Hematopoietic multipotent progenitor cell treated with erythropoietin and hydrocortisone succinate and interleukin-3 and kit ligand, for 17 days (in vitro differentiated cells): ENCODE data around the gene SLC6A4.
"Not testable (repeated sequence)": the region's sequence is repeated elsewhere in the genome, so short reads cannot be mapped to it uniquely, and the experiment has no call there.

Experiments used
- DNase-seq: peaks from one replicate; pipeline ENCODE4 v3.0.0-alpha.2; 2015; ENCODE audit warnings: low spot score

SLC6A4 gene

GRCh38 chr17:30238387-30239088, 3.0 kb upstream of the SLC6A4 start:
- DNase-seq, result no peak

GRCh38 chr17:30238003-30238344, 2.5 kb upstream of the SLC6A4 start:
- DNase-seq, result no peak

- DNase-seq, result no peak
Observed at GRCh38 chr17:30237296-30238002, 2.0 kb upstream of the SLC6A4 start.

GRCh38 chr17:30236766-30237165, 1.3 kb upstream of the SLC6A4 start:
- no peak for DNase-seq

GRCh38 chr17:30236297-30236624, 764 bp upstream of the SLC6A4 start:
- no peak for DNase-seq

- DNase-seq, result no peak
Observed at GRCh38 chr17:30234964-30235363, 533 bp downstream of the SLC6A4 start.

- DNase-seq, result no peak
Observed at GRCh38 chr17:30234296-30234695, 1.2 kb downstream of the SLC6A4 start.

GRCh38 chr17:30232824-30233427, 2.6 kb downstream of the SLC6A4 start:
- DNase-seq, result no peak

GRCh38 chr17:30232015-30232823, 3.3 kb downstream of the SLC6A4 start:
- no peak for DNase-seq

GRCh38 chr17:30230596-30231125, 4.8 kb downstream of the SLC6A4 start:
- DNase-seq, result no peak

GRCh38 chr17:30230009-30230408, 5.5 kb downstream of the SLC6A4 start:
- DNase-seq, result not testable (repeated sequence)

- no peak for DNase-seq
Observed at GRCh38 chr17:30229012-30229411, 6.5 kb downstream of the SLC6A4 start.

- no peak for DNase-seq
Observed at GRCh38 chr17:30228011-30228410, 7.5 kb downstream of the SLC6A4 start.

- no peak for DNase-seq
Observed at GRCh38 chr17:30226878-30227277, 8.6 kb downstream of the SLC6A4 start.

GRCh38 chr17:30225919-30226553, 9.5 kb downstream of the SLC6A4 start:
- DNase-seq, result no peak

- no peak for DNase-seq
Observed at GRCh38 chr17:30225112-30225511, 10.4 kb downstream of the SLC6A4 start.

- no peak for DNase-seq
Observed at GRCh38 chr17:30224419-30224960, 11.0 kb downstream of the SLC6A4 start.

- DNase-seq, result no peak
Observed at GRCh38 chr17:30222721-30223175, 12.7 kb downstream of the SLC6A4 start.

GRCh38 chr17:30222251-30222650, 13.2 kb downstream of the SLC6A4 start:
- DNase-seq, result no peak

- DNase-seq, result no peak
Observed at GRCh38 chr17:30221346-30221745, 14.2 kb downstream of the SLC6A4 start.

GRCh38 chr17:30220414-30220813, 15.1 kb downstream of the SLC6A4 start:
- DNase-seq, result no peak

GRCh38 chr17:30219833-30220232, 15.7 kb downstream of the SLC6A4 start:
- DNase-seq, result no peak
